Body of pancreas (tissue), 4 donors: ENCODE data around the gene ATP11A.

Experiments
- POLR2A ChIP-seq, 3 donors: fragments of 450-650 bp; IDR thresholded peaks; one replicate each; pipeline ENCODE4 v1.6.1; 2016; ENCODE audit warnings: antibody characterized with exemption in 3 of 3, mild to moderate bottlenecking in 2 of 3
- TF ChIP-seq, protein P1 (sequence below), 7 experiments: fragments of 450-650 bp in 4 of 7; fragments of 200-600 bp in 3 of 7; sonication (generic) in 3 of 7; IDR thresholded peaks; one replicate each; pipeline ENCODE4 v1.5.1; 2016 to 2019; ENCODE audit warnings: antibody characterized with exemption in 7 of 7

DNA sequence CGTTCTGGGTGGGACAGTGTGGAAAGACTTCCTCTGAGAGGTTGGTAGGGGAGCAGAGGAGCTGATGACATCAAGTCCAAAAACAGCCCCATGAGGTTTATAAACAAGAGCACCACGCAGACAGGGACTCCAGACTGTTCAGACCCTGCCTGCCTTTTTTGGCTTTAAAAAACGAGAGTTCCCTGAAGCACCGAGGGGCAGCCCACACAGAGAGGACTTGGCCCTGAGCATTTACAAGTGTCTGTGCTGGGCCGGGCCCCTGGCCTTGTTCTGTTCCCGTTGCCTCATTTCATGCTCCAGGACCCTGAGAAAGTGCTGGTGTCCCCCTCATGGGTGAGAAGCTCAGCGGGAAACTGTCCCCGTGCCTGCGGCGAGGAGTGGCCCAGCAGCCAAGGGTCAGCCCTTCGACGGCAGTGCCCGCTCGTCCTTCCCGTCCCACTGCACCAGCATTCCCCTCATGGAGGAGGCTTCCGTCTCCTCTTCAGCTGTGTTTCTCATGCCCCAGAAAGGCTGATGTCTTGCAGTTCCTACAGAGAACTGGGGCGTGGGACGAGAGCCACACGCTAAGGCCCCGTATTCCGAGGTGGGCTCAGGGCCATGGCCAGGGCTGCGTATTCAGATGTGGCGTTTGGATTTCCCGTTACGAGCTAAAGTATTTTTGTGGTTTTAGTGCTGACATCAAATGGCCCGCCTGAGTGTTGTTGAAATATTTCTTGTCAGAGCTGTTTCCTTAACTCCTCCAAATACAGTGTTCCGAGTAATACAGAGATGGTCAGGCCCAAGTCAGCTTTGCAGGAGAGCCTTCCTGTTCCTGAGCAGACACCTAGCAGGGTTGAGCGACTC lies 93.5 kb downstream of the ATP11A start:
- TF ChIP-seq, protein P1, sequence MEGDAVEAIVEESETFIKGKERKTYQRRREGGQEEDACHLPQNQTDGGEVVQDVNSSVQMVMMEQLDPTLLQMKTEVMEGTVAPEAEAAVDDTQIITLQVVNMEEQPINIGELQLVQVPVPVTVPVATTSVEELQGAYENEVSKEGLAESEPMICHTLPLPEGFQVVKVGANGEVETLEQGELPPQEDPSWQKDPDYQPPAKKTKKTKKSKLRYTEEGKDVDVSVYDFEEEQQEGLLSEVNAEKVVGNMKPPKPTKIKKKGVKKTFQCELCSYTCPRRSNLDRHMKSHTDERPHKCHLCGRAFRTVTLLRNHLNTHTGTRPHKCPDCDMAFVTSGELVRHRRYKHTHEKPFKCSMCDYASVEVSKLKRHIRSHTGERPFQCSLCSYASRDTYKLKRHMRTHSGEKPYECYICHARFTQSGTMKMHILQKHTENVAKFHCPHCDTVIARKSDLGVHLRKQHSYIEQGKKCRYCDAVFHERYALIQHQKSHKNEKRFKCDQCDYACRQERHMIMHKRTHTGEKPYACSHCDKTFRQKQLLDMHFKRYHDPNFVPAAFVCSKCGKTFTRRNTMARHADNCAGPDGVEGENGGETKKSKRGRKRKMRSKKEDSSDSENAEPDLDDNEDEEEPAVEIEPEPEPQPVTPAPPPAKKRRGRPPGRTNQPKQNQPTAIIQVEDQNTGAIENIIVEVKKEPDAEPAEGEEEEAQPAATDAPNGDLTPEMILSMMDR (IDR thresholded peaks at IDR 0.05), result no peak
- TF ChIP-seq POLR2A (IDR thresholded peaks at IDR 0.05), result no peak
